Gastroesophageal sphincter (tissue), 3 donors: ENCODE measurements around the gene TMEM214.

ENCODE experiments used
- CTCF ChIP-seq, 4 experiments: fragments of 200-600 bp in 2 of 4; fragments of 450-650 bp in 2 of 4; sonication (generic) in 1 of 4; IDR thresholded peaks; one replicate each; pipeline ENCODE4 v1.5.1; 2017 to 2019; ENCODE audit warnings: antibody characterized with exemption in 4 of 4, mild to moderate bottlenecking in 2 of 4, moderate library complexity in 2 of 4
- EP300 ChIP-seq: sonication (generic); formaldehyde crosslinking; IDR thresholded peaks from one replicate; pipeline ENCODE4 v1.6.1; 2017; ENCODE audit warnings: antibody characterized with exemption, mild to moderate bottlenecking

- no peak for TF ChIP-seq CTCF (IDR thresholded peaks at IDR 0.05)
- no peak for TF ChIP-seq EP300
These were observed 17.9 kb upstream of the TMEM214 start for GRCh38 chr2:27014771-27015433.
